LNCaP clone FGC (cell line): ENCODE results near the gene SLC8B1.

Experiments
- DNase-seq: peaks from one replicate; pipeline ENCODE4 v3.0.0-alpha.2; 2011; ENCODE audit warnings: low read depth
- H3K4me3 ChIP-seq: 2 replicates; pipeline ENCODE4 v1.5.1; 2011; ENCODE audit warnings: mild to moderate bottlenecking, low read depth, low read length, control low read depth
- TF ChIP-seq, protein P1 (sequence below): IDR thresholded peaks from 2 replicates; pipeline ENCODE4 v1.5.1; 2012; ENCODE audit warnings: mild to moderate bottlenecking; ENCODE audit not compliant: control insufficient read depth, insufficient read depth; ENCODE audit errors: extremely low read depth

Gene SLC8B1

DNA sequence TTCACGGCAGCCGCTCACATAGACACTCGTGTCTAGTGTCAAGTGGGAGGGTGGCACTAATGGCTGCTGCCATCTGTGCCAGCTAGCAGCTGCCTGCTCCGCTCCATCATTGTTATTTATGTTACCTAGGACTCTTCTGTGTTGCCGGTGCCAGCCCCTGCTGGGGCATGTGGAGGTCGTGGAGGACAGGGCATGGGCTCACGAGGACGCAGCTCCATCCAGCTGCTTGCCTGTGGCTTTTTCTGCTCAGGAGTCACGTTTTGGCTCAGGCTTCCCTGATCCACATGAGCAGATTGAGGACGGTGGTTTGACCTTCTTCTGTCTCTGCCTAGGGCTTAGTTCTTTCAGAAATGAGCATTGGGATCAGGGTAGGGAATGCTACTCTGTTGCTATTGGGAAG is 82.4 kb downstream of the SLC8B1 start:
- DNase-seq, result no peak
- TF ChIP-seq, protein P1, sequence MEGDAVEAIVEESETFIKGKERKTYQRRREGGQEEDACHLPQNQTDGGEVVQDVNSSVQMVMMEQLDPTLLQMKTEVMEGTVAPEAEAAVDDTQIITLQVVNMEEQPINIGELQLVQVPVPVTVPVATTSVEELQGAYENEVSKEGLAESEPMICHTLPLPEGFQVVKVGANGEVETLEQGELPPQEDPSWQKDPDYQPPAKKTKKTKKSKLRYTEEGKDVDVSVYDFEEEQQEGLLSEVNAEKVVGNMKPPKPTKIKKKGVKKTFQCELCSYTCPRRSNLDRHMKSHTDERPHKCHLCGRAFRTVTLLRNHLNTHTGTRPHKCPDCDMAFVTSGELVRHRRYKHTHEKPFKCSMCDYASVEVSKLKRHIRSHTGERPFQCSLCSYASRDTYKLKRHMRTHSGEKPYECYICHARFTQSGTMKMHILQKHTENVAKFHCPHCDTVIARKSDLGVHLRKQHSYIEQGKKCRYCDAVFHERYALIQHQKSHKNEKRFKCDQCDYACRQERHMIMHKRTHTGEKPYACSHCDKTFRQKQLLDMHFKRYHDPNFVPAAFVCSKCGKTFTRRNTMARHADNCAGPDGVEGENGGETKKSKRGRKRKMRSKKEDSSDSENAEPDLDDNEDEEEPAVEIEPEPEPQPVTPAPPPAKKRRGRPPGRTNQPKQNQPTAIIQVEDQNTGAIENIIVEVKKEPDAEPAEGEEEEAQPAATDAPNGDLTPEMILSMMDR, result no peak
- H3K4me3 ChIP-seq, result no peak overlapping the region

DNA sequence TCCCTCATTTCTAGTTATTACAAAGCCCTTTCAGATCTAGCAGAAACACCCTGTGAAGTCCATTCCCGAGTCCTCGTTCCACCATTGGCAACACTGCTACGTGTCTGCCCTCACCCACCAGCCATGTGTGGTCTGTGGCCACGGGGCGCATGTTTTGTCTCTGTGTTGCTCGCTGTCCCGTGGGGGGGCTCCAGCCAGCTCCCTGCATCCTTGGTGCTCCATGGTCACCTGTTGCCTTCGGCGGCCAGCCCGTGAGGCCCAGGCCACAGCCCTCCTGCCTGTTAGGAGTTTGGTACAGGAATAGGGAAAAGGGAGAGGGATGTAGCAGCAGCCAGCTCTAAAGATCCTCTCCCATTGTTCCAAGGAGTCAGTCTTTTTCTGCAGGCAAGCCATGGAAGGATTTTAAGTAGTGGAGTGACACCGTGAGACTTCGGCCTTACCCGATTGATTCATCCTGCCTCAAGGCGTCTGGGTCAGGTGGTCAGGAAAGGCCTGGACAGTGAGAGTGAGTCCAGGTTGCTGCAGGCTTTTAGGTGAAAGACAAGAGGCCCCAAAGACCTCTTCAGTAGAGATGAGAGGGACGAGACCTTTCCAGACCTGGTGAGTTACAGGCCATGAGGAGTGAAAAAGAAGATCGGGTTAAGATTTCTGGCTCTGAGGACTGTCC is 83.4 kb downstream of the SLC8B1 start:
- no peak overlapping the region for H3K4me3 ChIP-seq
- DNase-seq, result no peak
- TF ChIP-seq, protein P1, result no peak

DNA sequence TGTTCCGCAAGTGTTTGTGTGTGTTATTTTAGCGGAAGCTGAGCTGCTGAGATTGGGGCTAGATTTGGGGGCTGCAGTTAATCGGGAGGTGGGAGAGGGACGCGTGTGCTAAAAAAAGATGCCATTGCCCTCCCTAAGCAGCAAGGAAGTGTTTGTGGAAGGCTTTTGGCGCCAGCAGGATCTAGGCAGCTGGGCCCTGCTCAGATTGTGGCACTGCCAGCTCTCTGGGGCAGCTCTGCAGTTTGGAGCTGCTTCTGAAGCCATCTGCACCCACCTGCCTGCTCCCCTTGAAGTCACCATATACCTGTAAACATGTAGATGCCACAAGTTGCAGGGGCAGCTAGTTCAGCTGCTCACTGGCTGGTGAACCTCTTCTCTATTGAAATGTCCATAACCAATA is 84.9 kb downstream of the SLC8B1 start:
- TF ChIP-seq, protein P1, result no peak
- DNase-seq, result no peak
- H3K4me3 ChIP-seq, result no peak overlapping the region

DNA sequence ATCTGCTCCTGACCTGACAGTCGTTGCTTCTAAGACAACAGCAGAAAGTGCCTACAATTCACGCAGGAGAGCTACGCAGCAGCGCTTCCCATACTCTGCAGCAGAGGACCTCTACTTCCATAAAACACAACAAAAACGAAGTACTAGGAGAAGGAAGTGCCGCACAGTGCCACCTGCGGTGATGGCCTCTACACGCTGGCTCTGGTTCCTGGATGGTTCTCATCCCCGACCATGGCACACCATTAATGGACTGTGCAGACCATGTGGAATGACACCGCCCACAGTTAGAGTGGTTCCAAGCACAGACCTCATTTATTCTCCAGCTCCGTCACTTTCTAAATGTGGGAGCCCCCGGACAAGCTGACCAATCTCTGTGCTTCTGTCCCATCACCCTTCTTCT is 85.4 kb downstream of the SLC8B1 start:
- H3K4me3 ChIP-seq, result no peak overlapping the region
- DNase-seq, result no peak
- TF ChIP-seq, protein P1, result no peak

DNA sequence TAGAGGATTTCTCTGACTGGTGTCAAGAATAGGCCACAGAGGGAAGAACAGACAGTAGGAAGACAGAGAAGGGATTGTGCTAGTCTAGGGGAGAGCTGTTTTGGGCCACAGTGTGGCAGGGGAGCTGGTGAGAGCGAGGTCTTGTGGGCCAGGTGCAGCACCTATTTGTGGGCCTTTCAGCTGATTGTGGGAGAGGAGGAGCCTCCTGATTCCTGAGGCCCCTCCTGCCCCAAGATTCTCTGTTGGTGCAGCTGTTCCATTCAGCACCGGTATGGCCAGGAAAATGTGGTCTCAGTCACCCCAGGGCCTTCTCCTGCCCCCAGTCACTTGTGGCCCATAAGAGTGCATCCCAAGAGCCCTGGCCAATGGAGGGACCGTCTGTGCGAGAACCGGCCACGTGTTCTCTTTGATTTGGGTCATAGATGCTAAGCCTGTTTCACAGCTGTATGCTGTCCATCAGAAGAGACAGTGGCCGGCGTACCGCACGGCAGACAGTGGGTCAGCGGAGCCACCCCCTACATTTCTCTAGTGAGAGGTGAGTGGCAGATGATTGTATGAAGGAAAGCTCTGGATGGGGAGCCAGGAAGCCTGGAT is 86.0 kb downstream of the SLC8B1 start:
- TF ChIP-seq, protein P1, result no peak
- no peak for DNase-seq
- no peak overlapping the region for H3K4me3 ChIP-seq
